ENCODE data around the gene LRRK2. TPM values are rescaled to one million over a fixed set of nuclear protein-coding genes. Genes with fewer than 3 reads are reported as not detected.

Gene LRRK2
- polyA plus RNA-seq (2012; ENCODE audit: insufficient read depth, insufficient read length, low read depth), result not detected

GRCh38 chr12:40224439-40225291 lies at the start of gene LRRK2:
Gene LRRK2 (plus strand): TSS chr12:40224997. CDS start chr12:40225132, 135 bp downstream.
- Histone ChIP-seq H3K4me3 (ENCODE audit: low read depth, low read length) (peak within 1 kb of the TSS; percentile 46), H3K9me3 (no peaks in the 10 kb centered on the region), H3K27me3 (peaks cover 36% of the 10 kb centered on the region), H3K4me1 (no peaks in the 10 kb centered on the region), H3K36me3 (no peaks in the 10 kb centered on the region)
- peak; percentile 26 for DNase-seq
- TF ChIP-seq CTCF (IDR thresholded peaks at IDR 0.05; ENCODE audit: low read depth, low read length), result no peak

GRCh38 chr12:40175045-40175444 lies 49.8 kb upstream of the LRRK2 start:
- no peak for TF ChIP-seq CTCF (IDR thresholded peaks at IDR 0.05; ENCODE audit: low read depth, low read length)
- H3K4me1 ChIP-seq, result no peaks in the 10 kb centered on the region
- DNase-seq, result no peak
- H3K9me3 ChIP-seq, result no peaks in the 10 kb centered on the region
- no peak overlapping the region for H3K4me3 ChIP-seq (ENCODE audit: low read depth, low read length)
- no peaks in the 10 kb centered on the region for H3K36me3 ChIP-seq
- no peaks in the 10 kb centered on the region for H3K27me3 ChIP-seq

- no peak for DNase-seq
- H3K4me3 ChIP-seq (ENCODE audit: low read depth, low read length), result no peak overlapping the region
- H3K9me3 ChIP-seq, result no peaks in the 10 kb centered on the region
- no peaks in the 10 kb centered on the region for H3K27me3 ChIP-seq
- H3K36me3 ChIP-seq, result no peaks in the 10 kb centered on the region
- TF ChIP-seq CTCF (IDR thresholded peaks at IDR 0.05; ENCODE audit: low read depth, low read length), result no peak
- H3K4me1 ChIP-seq, result no peaks in the 10 kb centered on the region
These were observed 49.3 kb upstream of the LRRK2 start for GRCh38 chr12:40175489-40175888.

GRCh38 chr12:40178701-40179100 lies 46.1 kb upstream of the LRRK2 start:
- TF ChIP-seq CTCF (IDR thresholded peaks at IDR 0.05; ENCODE audit: low read depth, low read length), result no peak
- no peak for DNase-seq

GRCh38 chr12:40181490-40181889 lies 43.3 kb upstream of the LRRK2 start:
- Histone ChIP-seq H3K9me3 (no peaks in the 10 kb centered on the region), H3K27me3 (no peaks in the 10 kb centered on the region), H3K36me3 (no peaks in the 10 kb centered on the region), H3K4me3 (ENCODE audit: low read depth, low read length) (no peak overlapping the region), H3K4me1 (no peaks in the 10 kb centered on the region)
- no peak for TF ChIP-seq CTCF (IDR thresholded peaks at IDR 0.05; ENCODE audit: low read depth, low read length)
- no peak for DNase-seq

More at GRCh38 chr12:40178701-40179100, 46.1 kb upstream of the LRRK2 start:
- H3K27me3 ChIP-seq, result no peaks in the 10 kb centered on the region
- no peaks in the 10 kb centered on the region for H3K4me1 ChIP-seq
- H3K4me3 ChIP-seq (ENCODE audit: low read depth, low read length), result no peak overlapping the region
- no peaks in the 10 kb centered on the region for H3K36me3 ChIP-seq
- H3K9me3 ChIP-seq, result no peaks in the 10 kb centered on the region

- Histone ChIP-seq H3K4me1 (no peaks in the 10 kb centered on the region), H3K9me3 (no peaks in the 10 kb centered on the region), H3K4me3 (ENCODE audit: low read depth, low read length) (no peak overlapping the region), H3K27me3 (no peaks in the 10 kb centered on the region), H3K36me3 (no peaks in the 10 kb centered on the region)
- DNase-seq, result no peak
- no peak for TF ChIP-seq CTCF (IDR thresholded peaks at IDR 0.05; ENCODE audit: low read depth, low read length)
These were observed 41.1 kb upstream of the LRRK2 start for GRCh38 chr12:40183715-40184114.

Data from BE2C (cell line).